ENCODE results near the gene LTB4R2. TPM values are rescaled to one million over a fixed set of nuclear protein-coding genes. Genes with fewer than 3 reads are reported as not detected.
"Not testable (repeated sequence)": the region's sequence is repeated elsewhere in the genome, so short reads cannot be mapped to it uniquely, and the experiment has no call there.

Gene LTB4R2
- total RNA-seq, 2 donors from 2014 or later = 1.6 to 2.8 TPM

DNA sequence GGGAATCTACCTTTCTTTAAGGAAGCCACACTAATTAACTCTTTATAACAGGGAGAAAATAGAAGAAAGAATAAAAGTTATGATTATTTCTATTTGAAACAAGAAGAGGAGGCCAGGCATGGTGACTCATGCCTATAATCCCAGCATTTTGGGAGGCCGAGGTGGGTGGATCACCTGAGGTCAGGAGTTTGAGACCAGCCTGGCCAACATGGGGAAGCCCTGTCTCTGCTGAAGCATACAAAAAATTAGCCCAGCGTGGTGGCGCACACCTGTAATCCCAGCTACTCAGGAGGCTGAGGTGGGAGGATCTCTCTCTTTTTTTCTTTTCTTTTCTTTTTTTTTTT, 44.5 kb downstream of the LTB4R2 start:
- ATAC-seq; DNase-seq; intact Hi-C loops (cut with DNase I): not testable (repeated sequence)

GRCh38 chr14:24355009-24355408, 45.1 kb downstream of the LTB4R2 start:
- intact Hi-C loops (cut with DNase I) = no loop called here
- DNase-seq (no peak), ATAC-seq (no peak)

GRCh38 chr14:24356208-24356607, 46.3 kb downstream of the LTB4R2 start:
- intact Hi-C loops (cut with DNase I) = no loop called here
- DNase-seq (no peak), ATAC-seq (no peak)

- intact Hi-C loops (cut with DNase I) = no loop called here
- ATAC-seq = no peak
- DNase-seq = no peak
These were observed 50.3 kb downstream of the LTB4R2 start for GRCh38 chr14:24360281-24360680.

DNA sequence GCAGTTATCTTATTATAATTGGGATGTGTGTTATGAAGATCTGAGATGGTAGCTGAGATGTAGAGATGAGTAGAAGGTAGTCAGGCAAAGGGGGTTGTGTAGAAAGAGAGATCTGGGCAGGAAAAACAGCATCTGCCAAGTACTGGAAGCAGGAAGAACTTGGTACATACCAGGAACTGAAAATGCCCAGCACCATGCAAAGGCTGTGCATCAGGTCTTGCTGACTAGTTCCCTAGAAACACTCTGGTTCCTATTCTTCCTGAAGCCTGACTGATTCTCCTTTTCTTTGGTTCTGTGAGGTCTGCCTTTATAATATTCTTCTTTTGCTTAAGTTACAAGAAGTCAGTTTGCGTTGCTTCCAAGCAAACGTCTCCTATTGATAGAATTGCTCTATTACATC, 51.4 kb downstream of the LTB4R2 start:
- ATAC-seq (no peak), DNase-seq (no peak)
- intact Hi-C loops (cut with DNase I) = no loop called here

Other genes with a start within 250 kb of the LTB4R2 start
- not detected for gene CPNE6, start 238.6 kb upstream of the LTB4R2 start, total RNA-seq
- 10 to 100 TPM; 11.5 to 13.0 TPM for gene PCK2, start 215.8 kb upstream of the LTB4R2 start, total RNA-seq
- 10 to 100 TPM; 59.6 to 60.2 TPM for gene DCAF11, start 195.4 kb upstream of the LTB4R2 start, total RNA-seq
- 1 to 10 TPM; 1.6 to 1.8 TPM for gene NRL, start 195.2 kb upstream of the LTB4R2 start, total RNA-seq
- 100 to 1,000 TPM; 103 to 131 TPM for gene FITM1, start 179.5 kb upstream of the LTB4R2 start, total RNA-seq
- gene PSME1, start 173.9 kb upstream of the LTB4R2 start, total RNA-seq = 100 to 1,000 TPM in 1 of 2 donors, 10 to 100 TPM in 1; 91.6 to 103 TPM
- 10 to 100 TPM; 14.3 to 22.0 TPM for gene EMC9, start 168.5 kb upstream of the LTB4R2 start, total RNA-seq
- gene PSME2, start 163.5 kb upstream of the LTB4R2 start, total RNA-seq = 10 to 100 TPM; 65.5 to 84.2 TPM
- gene RNF31, start 162.6 kb upstream of the LTB4R2 start, total RNA-seq = 10 to 100 TPM; 31.6 to 41.7 TPM
- gene IRF9, start 148.9 kb upstream of the LTB4R2 start, total RNA-seq = 10 to 100 TPM; 44.7 to 84.6 TPM
- gene REC8, start 138.1 kb upstream of the LTB4R2 start, total RNA-seq = 1 to 10 TPM; 8.4 to 8.9 TPM
- 10 to 100 TPM; 11.8 to 30.2 TPM for gene IPO4, start 121.3 kb upstream of the LTB4R2 start, total RNA-seq
- 10 to 100 TPM; 30.7 to 34.0 TPM for gene TM9SF1, start 114.7 kb upstream of the LTB4R2 start, total RNA-seq
- gene TSSK4, start 104.4 kb upstream of the LTB4R2 start, total RNA-seq = under 1 TPM in 1 of 2 donors, not detected in 1; 0.21 TPM
- gene CHMP4A, start 96.7 kb upstream of the LTB4R2 start, total RNA-seq = 10 to 100 TPM; 34.7 to 38.4 TPM
- gene MDP1, start 94.1 kb upstream of the LTB4R2 start, total RNA-seq = 10 to 100 TPM; 14.5 to 18.2 TPM
- 100 to 1,000 TPM; 162 to 186 TPM for gene NEDD8, start 77.8 kb upstream of the LTB4R2 start, total RNA-seq
- gene GMPR2, start 77.2 kb upstream of the LTB4R2 start, total RNA-seq = 10 to 100 TPM; 24.1 to 34.1 TPM
- gene TINF2, start 67.5 kb upstream of the LTB4R2 start, total RNA-seq = 10 to 100 TPM; 45.3 to 49.2 TPM
- 1 to 10 TPM; 5.5 to 6.4 TPM for gene TGM1, start 47.0 kb upstream of the LTB4R2 start, total RNA-seq
- 10 to 100 TPM; 16.1 to 18.6 TPM for gene RABGGTA, start 38.5 kb upstream of the LTB4R2 start, total RNA-seq
- 1 to 10 TPM; 7.9 to 8.4 TPM for gene DHRS1, start 10.4 kb upstream of the LTB4R2 start, total RNA-seq
- 10 to 100 TPM; 17.5 to 21.7 TPM for gene NOP9, start 10.3 kb upstream of the LTB4R2 start, total RNA-seq
- gene CIDEB, start 2.2 kb upstream of the LTB4R2 start, total RNA-seq = 1 to 10 TPM; 6.4 to 6.9 TPM
- gene LTB4R, start 1.4 kb downstream of the LTB4R2 start, total RNA-seq = 1 to 10 TPM; 2.8 to 3.2 TPM
- gene ADCY4, start 24.9 kb downstream of the LTB4R2 start, total RNA-seq = 10 to 100 TPM; 19.2 to 43.9 TPM
- gene RIPK3, start 29.9 kb downstream of the LTB4R2 start, total RNA-seq = 1 to 10 TPM; 6.5 to 6.7 TPM
- 10 to 100 TPM; 23.9 to 30.9 TPM for gene NFATC4, start 58.0 kb downstream of the LTB4R2 start, total RNA-seq
- 10 to 100 TPM in 1 of 2 donors, 1 to 10 TPM in 1; 6.5 to 12.0 TPM for gene NYNRIN, start 88.9 kb downstream of the LTB4R2 start, total RNA-seq
- gene CBLN3, start 119.5 kb downstream of the LTB4R2 start, total RNA-seq = 1 to 10 TPM; 2.2 to 2.5 TPM
- 10 to 100 TPM; 24.8 to 27.1 TPM for gene KHNYN, start 119.8 kb downstream of the LTB4R2 start, total RNA-seq
- 10 to 100 TPM; 72.0 to 78.8 TPM for gene SDR39U1, start 132.6 kb downstream of the LTB4R2 start, total RNA-seq
- 1 to 10 TPM in 1 of 2 donors, under 1 TPM in 1; 0.42 to 5.2 TPM for gene CMA1, start 198.1 kb downstream of the LTB4R2 start, total RNA-seq

Data from left cardiac atrium (tissue), 4 donors.